ENCODE results near the gene SLC9A9.

SLC9A9 gene

GRCh38 chr3:143240886-143241285 lies 607.4 kb downstream of the SLC9A9 start:
- no peak overlapping the region for H3K4me3 Mint-ChIP-seq
- no peak overlapping the region for H3K27ac Mint-ChIP-seq
- peaks cover 4% of the 10 kb centered on the region for H3K4me1 Mint-ChIP-seq (ENCODE audit: low read depth)
- DNase-seq, result no peak
- peaks cover 3% of the 10 kb centered on the region for H3K9me3 Mint-ChIP-seq
- H3K36me3 Mint-ChIP-seq (ENCODE audit: low read depth), result no peaks in the 10 kb centered on the region
- H3K27me3 Mint-ChIP-seq, result no peaks in the 10 kb centered on the region

- peaks cover 3% of the 10 kb centered on the region for H3K9me3 Mint-ChIP-seq
- no peak overlapping the region for H3K4me3 Mint-ChIP-seq
- H3K27me3 Mint-ChIP-seq, result no peaks in the 10 kb centered on the region
- H3K4me1 Mint-ChIP-seq (ENCODE audit: low read depth), result peaks cover 4% of the 10 kb centered on the region
- no peak overlapping the region for H3K27ac Mint-ChIP-seq
- H3K36me3 Mint-ChIP-seq (ENCODE audit: low read depth), result no peaks in the 10 kb centered on the region
- no peak for DNase-seq
Measured at GRCh38 chr3:143239031-143239430, 609.2 kb downstream of the SLC9A9 start.

GRCh38 chr3:143237077-143237627 lies 611.1 kb downstream of the SLC9A9 start:
- peaks cover 4% of the 10 kb centered on the region for H3K4me1 Mint-ChIP-seq (ENCODE audit: low read depth)
- H3K4me3 Mint-ChIP-seq, result no peak overlapping the region
- no peak for DNase-seq
- H3K27ac Mint-ChIP-seq, result no peak overlapping the region
- no peaks in the 10 kb centered on the region for H3K27me3 Mint-ChIP-seq
- H3K36me3 Mint-ChIP-seq (ENCODE audit: low read depth), result no peaks in the 10 kb centered on the region
- peaks cover 3% of the 10 kb centered on the region for H3K9me3 Mint-ChIP-seq

GRCh38 chr3:143236226-143236964 lies 611.9 kb downstream of the SLC9A9 start:
- Mint-ChIP-seq H3K4me3 (no peak overlapping the region), H3K9me3 (peaks cover 3% of the 10 kb centered on the region), H3K36me3 (ENCODE audit: low read depth) (no peaks in the 10 kb centered on the region), H3K27me3 (no peaks in the 10 kb centered on the region), H3K4me1 (ENCODE audit: low read depth) (peaks cover 4% of the 10 kb centered on the region), H3K27ac (no peak overlapping the region)
- DNase-seq, result no peak

GRCh38 chr3:143235614-143236204 lies 612.6 kb downstream of the SLC9A9 start:
- no peak for DNase-seq
- Mint-ChIP-seq H3K9me3 (peaks cover 3% of the 10 kb centered on the region), H3K4me1 (ENCODE audit: low read depth) (peaks cover 4% of the 10 kb centered on the region), H3K27ac (no peak overlapping the region), H3K4me3 (no peak overlapping the region), H3K36me3 (ENCODE audit: low read depth) (no peaks in the 10 kb centered on the region), H3K27me3 (no peaks in the 10 kb centered on the region)

- no peak for DNase-seq
Measured at GRCh38 chr3:143234526-143234925, 613.7 kb downstream of the SLC9A9 start.

GRCh38 chr3:143232981-143233380 lies 615.3 kb downstream of the SLC9A9 start:
- H3K9me3 Mint-ChIP-seq, result peaks cover 3% of the 10 kb centered on the region
- DNase-seq, result no peak
- H3K36me3 Mint-ChIP-seq (ENCODE audit: low read depth), result no peaks in the 10 kb centered on the region
- H3K27me3 Mint-ChIP-seq, result no peaks in the 10 kb centered on the region
- peaks cover 1% of the 10 kb centered on the region for H3K4me1 Mint-ChIP-seq (ENCODE audit: low read depth)
- H3K27ac Mint-ChIP-seq, result no peak overlapping the region
- no peak overlapping the region for H3K4me3 Mint-ChIP-seq

More at GRCh38 chr3:143234526-143234925, 613.7 kb downstream of the SLC9A9 start:
- peaks cover 3% of the 10 kb centered on the region for H3K9me3 Mint-ChIP-seq
- H3K4me3 Mint-ChIP-seq, result no peak overlapping the region
- H3K27ac Mint-ChIP-seq, result no peak overlapping the region
- H3K27me3 Mint-ChIP-seq, result no peaks in the 10 kb centered on the region
- H3K4me1 Mint-ChIP-seq (ENCODE audit: low read depth), result peaks cover 1% of the 10 kb centered on the region
- no peaks in the 10 kb centered on the region for H3K36me3 Mint-ChIP-seq (ENCODE audit: low read depth)

GRCh38 chr3:143228405-143228804 lies 619.9 kb downstream of the SLC9A9 start:
- H3K36me3 Mint-ChIP-seq (ENCODE audit: low read depth), result no peaks in the 10 kb centered on the region

GRCh38 chr3:143226678-143227291 lies 621.5 kb downstream of the SLC9A9 start:
- Mint-ChIP-seq H3K4me3 (no peak overlapping the region), H3K36me3 (ENCODE audit: low read depth) (no peaks in the 10 kb centered on the region), H3K27ac (no peak overlapping the region), H3K4me1 (ENCODE audit: low read depth) (no peaks in the 10 kb centered on the region), H3K27me3 (no peaks in the 10 kb centered on the region), H3K9me3 (no peaks in the 10 kb centered on the region)
- no peak for DNase-seq

More at GRCh38 chr3:143228405-143228804, 619.9 kb downstream of the SLC9A9 start:
- H3K9me3 Mint-ChIP-seq, result no peaks in the 10 kb centered on the region
- H3K27ac Mint-ChIP-seq, result no peak overlapping the region
- no peak overlapping the region for H3K4me3 Mint-ChIP-seq
- no peaks in the 10 kb centered on the region for H3K27me3 Mint-ChIP-seq
- no peak for DNase-seq
- no peaks in the 10 kb centered on the region for H3K4me1 Mint-ChIP-seq (ENCODE audit: low read depth)

- Mint-ChIP-seq H3K36me3 (ENCODE audit: low read depth) (no peaks in the 10 kb centered on the region), H3K27me3 (no peaks in the 10 kb centered on the region), H3K4me1 (ENCODE audit: low read depth) (no peaks in the 10 kb centered on the region), H3K27ac (no peak overlapping the region), H3K4me3 (no peak overlapping the region), H3K9me3 (no peaks in the 10 kb centered on the region)
- DNase-seq, result no peak
Measured at GRCh38 chr3:143224716-143225115, 623.6 kb downstream of the SLC9A9 start.

- H3K9me3 Mint-ChIP-seq, result no peaks in the 10 kb centered on the region
- H3K4me1 Mint-ChIP-seq (ENCODE audit: low read depth), result peaks cover 2% of the 10 kb centered on the region
- H3K4me3 Mint-ChIP-seq, result no peak overlapping the region
- H3K27ac Mint-ChIP-seq, result no peak overlapping the region
- H3K27me3 Mint-ChIP-seq, result no peaks in the 10 kb centered on the region
- H3K36me3 Mint-ChIP-seq (ENCODE audit: low read depth), result no peaks in the 10 kb centered on the region
- DNase-seq, result no peak
Measured at GRCh38 chr3:143222981-143223380, 625.3 kb downstream of the SLC9A9 start.

GRCh38 chr3:143222505-143222904 lies 625.8 kb downstream of the SLC9A9 start:
- DNase-seq, result no peak
- peaks cover 5% of the 10 kb centered on the region for H3K4me1 Mint-ChIP-seq (ENCODE audit: low read depth)
- no peaks in the 10 kb centered on the region for H3K27me3 Mint-ChIP-seq
- H3K9me3 Mint-ChIP-seq, result no peaks in the 10 kb centered on the region
- no peaks in the 10 kb centered on the region for H3K36me3 Mint-ChIP-seq (ENCODE audit: low read depth)
- H3K27ac Mint-ChIP-seq, result no peak overlapping the region
- no peak overlapping the region for H3K4me3 Mint-ChIP-seq

GRCh38 chr3:143221446-143221845 lies 626.8 kb downstream of the SLC9A9 start:
- no peak overlapping the region for H3K27ac Mint-ChIP-seq
- peaks cover 15% of the 10 kb centered on the region for H3K4me1 Mint-ChIP-seq (ENCODE audit: low read depth)
- no peaks in the 10 kb centered on the region for H3K27me3 Mint-ChIP-seq
- no peak for DNase-seq
- no peaks in the 10 kb centered on the region for H3K9me3 Mint-ChIP-seq
- no peak overlapping the region for H3K4me3 Mint-ChIP-seq
- no peaks in the 10 kb centered on the region for H3K36me3 Mint-ChIP-seq (ENCODE audit: low read depth)

GRCh38 chr3:143220741-143221140 lies 627.5 kb downstream of the SLC9A9 start:
- no peak for DNase-seq
- Mint-ChIP-seq H3K9me3 (no peaks in the 10 kb centered on the region), H3K4me3 (no peak overlapping the region), H3K27ac (no peak overlapping the region), H3K4me1 (ENCODE audit: low read depth) (peaks cover 20% of the 10 kb centered on the region), H3K36me3 (ENCODE audit: low read depth) (no peaks in the 10 kb centered on the region), H3K27me3 (no peaks in the 10 kb centered on the region)

Data from activated T-cell treated with anti-CD3 and anti-CD28 coated beads, Interleukin-2, amount 50 U/mL, for 24 hours (primary cell).